ENCODE results near the gene CYB5RL. TPM values are rescaled to one million over a fixed set of nuclear protein-coding genes. Genes with fewer than 3 reads are reported as not detected.

Gene CYB5RL
- total RNA-seq, 1 experiment from 2014 or later = 12.9 TPM

DNA sequence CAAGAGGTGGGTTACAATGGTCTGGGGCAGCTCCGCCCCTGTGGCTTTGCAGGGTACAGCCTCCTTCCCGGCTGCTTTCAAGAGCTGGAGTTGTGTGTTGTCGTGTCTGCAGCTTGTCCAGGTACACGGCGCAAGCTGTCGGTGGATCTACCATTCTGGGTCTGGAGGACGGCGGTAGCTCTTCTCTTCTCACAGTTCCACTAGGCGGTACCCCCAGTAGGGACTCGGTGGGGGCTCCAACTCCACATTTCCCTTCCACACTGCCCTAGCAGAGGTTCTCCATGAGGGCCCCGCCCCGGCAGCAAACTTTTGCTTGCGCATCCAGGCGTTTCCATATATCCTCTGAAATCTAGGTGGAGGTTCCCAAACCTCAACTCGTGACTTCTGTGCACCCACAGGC, 34.7 kb downstream of the CYB5RL start:
- no peak for DNase-seq
- BruUV-seq (replicated peaks) = no TSS peak
- CTCF ChIA-PET = interaction anchor here (0.6 kb wide), 1 partner anchor 284 kb away, joined by 3 read pairs; no protein-coding TSS in a partner anchor
- H3K27ac Mint-ChIP-seq (ENCODE audit: unreplicated experiment) = no peak overlapping the region
- H3K27me3 Mint-ChIP-seq (ENCODE audit: unreplicated experiment) = peaks cover 21% of the 10 kb centered on the region
- no peaks in the 10 kb centered on the region for H3K4me1 Mint-ChIP-seq (ENCODE audit: low read depth, unreplicated experiment)
- H3K9me3 Mint-ChIP-seq (ENCODE audit: low read depth, unreplicated experiment) = no peaks in the 10 kb centered on the region
- no peaks in the 10 kb centered on the region for H3K36me3 Mint-ChIP-seq (ENCODE audit: insufficient read depth, unreplicated experiment)
- intact Hi-C loops (cut with micrococcal nuclease; ENCODE audit: unreplicated experiment) = no loop called here
- TF ChIP-seq, protein P1, sequence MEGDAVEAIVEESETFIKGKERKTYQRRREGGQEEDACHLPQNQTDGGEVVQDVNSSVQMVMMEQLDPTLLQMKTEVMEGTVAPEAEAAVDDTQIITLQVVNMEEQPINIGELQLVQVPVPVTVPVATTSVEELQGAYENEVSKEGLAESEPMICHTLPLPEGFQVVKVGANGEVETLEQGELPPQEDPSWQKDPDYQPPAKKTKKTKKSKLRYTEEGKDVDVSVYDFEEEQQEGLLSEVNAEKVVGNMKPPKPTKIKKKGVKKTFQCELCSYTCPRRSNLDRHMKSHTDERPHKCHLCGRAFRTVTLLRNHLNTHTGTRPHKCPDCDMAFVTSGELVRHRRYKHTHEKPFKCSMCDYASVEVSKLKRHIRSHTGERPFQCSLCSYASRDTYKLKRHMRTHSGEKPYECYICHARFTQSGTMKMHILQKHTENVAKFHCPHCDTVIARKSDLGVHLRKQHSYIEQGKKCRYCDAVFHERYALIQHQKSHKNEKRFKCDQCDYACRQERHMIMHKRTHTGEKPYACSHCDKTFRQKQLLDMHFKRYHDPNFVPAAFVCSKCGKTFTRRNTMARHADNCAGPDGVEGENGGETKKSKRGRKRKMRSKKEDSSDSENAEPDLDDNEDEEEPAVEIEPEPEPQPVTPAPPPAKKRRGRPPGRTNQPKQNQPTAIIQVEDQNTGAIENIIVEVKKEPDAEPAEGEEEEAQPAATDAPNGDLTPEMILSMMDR (IDR thresholded peaks at IDR 0.05; ENCODE audit: unreplicated experiment) = no peak
- H3K4me3 Mint-ChIP-seq (ENCODE audit: low read depth, unreplicated experiment) = no peak overlapping the region

DNA sequence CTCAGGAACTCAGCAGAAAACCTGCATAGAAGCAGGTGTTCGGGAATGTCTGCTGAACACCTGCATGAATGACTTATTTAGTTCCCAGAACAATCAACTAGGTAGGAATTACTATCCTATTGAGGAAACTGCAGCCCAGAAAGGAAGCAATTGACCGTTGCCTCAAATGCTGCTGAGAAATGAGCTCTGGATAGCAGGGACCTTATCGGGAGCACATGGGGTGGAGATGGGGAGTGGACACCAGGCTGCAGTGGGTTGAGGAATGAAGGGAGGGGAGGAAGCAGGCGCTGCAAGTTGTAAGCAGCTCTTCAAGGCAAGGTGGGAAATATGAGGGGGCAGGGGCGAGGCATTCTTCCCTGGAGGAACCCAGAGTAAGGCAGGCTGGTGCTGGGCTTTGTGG, 36.3 kb downstream of the CYB5RL start:
- intact Hi-C loops (cut with micrococcal nuclease; ENCODE audit: unreplicated experiment) = no loop called here
- no peak for DNase-seq
- Mint-ChIP-seq H3K4me3 (ENCODE audit: low read depth, unreplicated experiment) (no peak overlapping the region), H3K36me3 (ENCODE audit: insufficient read depth, unreplicated experiment) (no peaks in the 10 kb centered on the region), H3K27me3 (ENCODE audit: unreplicated experiment) (peaks cover 21% of the 10 kb centered on the region), H3K27ac (ENCODE audit: unreplicated experiment) (no peak overlapping the region), H3K9me3 (ENCODE audit: low read depth, unreplicated experiment) (no peaks in the 10 kb centered on the region), H3K4me1 (ENCODE audit: low read depth, unreplicated experiment) (no peaks in the 10 kb centered on the region)
- TF ChIP-seq, protein P1 (IDR thresholded peaks at IDR 0.05; ENCODE audit: unreplicated experiment) = no peak
- CTCF ChIA-PET = interaction anchor here (1.2 kb wide), 1 partner anchor 36 kb away, joined by 3 read pairs; the partner anchor contains the start of genes CYB5RL and MRPL37
- no TSS peak for BruUV-seq (replicated peaks)

DNA sequence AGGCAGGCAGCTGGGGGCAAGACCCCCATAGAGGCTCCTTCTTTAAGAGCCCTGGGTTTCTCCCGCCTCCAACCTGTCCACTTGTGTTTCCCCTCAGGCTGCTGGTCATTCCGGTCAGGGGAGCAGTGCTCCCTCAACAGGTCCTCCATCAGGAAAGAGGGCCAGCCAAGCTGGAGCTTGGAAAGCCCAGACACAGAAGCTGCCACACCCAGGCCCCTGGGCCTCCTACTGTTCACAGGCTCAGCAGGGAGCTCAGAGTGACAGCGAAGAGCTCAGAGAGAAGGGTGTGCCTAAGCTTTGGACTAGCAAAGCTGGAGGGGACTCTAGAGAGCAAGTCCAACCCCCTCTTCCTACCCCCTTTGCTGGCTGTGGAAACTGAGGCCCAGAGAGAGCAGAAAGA, 36.8 kb downstream of the CYB5RL start:
- intact Hi-C loops (cut with micrococcal nuclease; ENCODE audit: unreplicated experiment) = no loop called here
- DNase-seq = no peak
- no peaks in the 10 kb centered on the region for H3K36me3 Mint-ChIP-seq (ENCODE audit: insufficient read depth, unreplicated experiment)
- CTCF ChIA-PET = interaction anchor here (0.5 to 1.2 kb wide), 2 partner anchors 35 to 37 kb away, joined by 3 read pairs; partner anchors contain the start of genes CYB5RL and MRPL37
- no peak overlapping the region for H3K27ac Mint-ChIP-seq (ENCODE audit: unreplicated experiment)
- no TSS peak for BruUV-seq (replicated peaks)
- TF ChIP-seq, protein P1 (IDR thresholded peaks at IDR 0.05; ENCODE audit: unreplicated experiment) = no peak
- no peaks in the 10 kb centered on the region for H3K9me3 Mint-ChIP-seq (ENCODE audit: low read depth, unreplicated experiment)
- no peak overlapping the region for H3K4me3 Mint-ChIP-seq (ENCODE audit: low read depth, unreplicated experiment)
- peaks cover 21% of the 10 kb centered on the region for H3K27me3 Mint-ChIP-seq (ENCODE audit: unreplicated experiment)
- H3K4me1 Mint-ChIP-seq (ENCODE audit: low read depth, unreplicated experiment) = no peaks in the 10 kb centered on the region

DNA sequence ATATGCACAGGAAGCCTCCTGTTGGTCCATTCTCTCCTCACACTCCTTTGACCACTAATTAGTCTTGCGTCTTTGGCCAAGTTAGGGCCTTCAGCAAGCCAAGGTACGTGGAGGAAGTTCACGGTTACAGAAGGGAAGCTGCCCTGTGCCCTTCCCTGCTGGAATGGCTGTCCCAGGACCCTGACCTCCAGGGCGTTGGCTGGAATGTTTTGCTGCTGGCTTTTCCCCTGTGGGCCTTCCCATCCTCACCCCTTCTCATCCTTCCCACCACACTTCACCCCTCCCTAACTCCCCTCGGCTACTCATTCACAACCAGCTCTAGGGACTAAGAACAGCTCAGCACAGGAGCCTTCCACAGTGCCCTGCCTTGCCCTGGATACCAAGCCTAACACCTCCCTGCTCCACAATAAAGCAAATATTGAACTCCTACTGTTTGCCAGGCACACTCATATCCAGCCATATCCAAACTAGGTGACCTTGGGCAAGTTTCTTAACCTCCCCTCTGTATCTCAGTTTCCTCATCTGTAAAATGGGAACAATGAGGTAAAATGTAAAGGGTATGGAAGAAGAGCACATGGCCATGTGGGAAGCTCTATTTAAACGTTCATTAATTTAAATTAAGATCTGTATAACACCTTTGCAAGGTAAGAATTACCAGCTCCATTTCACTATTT, 38.2 kb downstream of the CYB5RL start:
- peaks cover 21% of the 10 kb centered on the region for H3K27me3 Mint-ChIP-seq (ENCODE audit: unreplicated experiment)
- CTCF ChIA-PET = no interaction called here

More for the DNA sequence above, 38.2 kb downstream of the CYB5RL start:
- DNase-seq = no peak
- no peak overlapping the region for H3K27ac Mint-ChIP-seq (ENCODE audit: unreplicated experiment)
- no TSS peak for BruUV-seq (replicated peaks)
- no peak overlapping the region for H3K4me3 Mint-ChIP-seq (ENCODE audit: low read depth, unreplicated experiment)
- no peaks in the 10 kb centered on the region for H3K9me3 Mint-ChIP-seq (ENCODE audit: low read depth, unreplicated experiment)
- TF ChIP-seq, protein P1 (IDR thresholded peaks at IDR 0.05; ENCODE audit: unreplicated experiment) = no peak
- peaks cover 4% of the 10 kb centered on the region for H3K36me3 Mint-ChIP-seq (ENCODE audit: insufficient read depth, unreplicated experiment)
- no peaks in the 10 kb centered on the region for H3K4me1 Mint-ChIP-seq (ENCODE audit: low read depth, unreplicated experiment)
- intact Hi-C loops (cut with micrococcal nuclease; ENCODE audit: unreplicated experiment) = no loop called here
